GM21576 (cell line): Measurements from ENCODE around the gene MFAP3.
"Not testable (repeated sequence)": the region's sequence is repeated elsewhere in the genome, so short reads cannot be mapped to it uniquely, and the experiment has no call there.

Source experiments
- ATAC-seq: cut with Tn5 transposase; IDR thresholded peaks from one replicate; pipeline ENCODE4 v1.9.1; 2021; ENCODE audit warnings: mild to moderate bottlenecking, moderate library complexity; ENCODE audit not compliant: unreplicated experiment

Gene MFAP3

GRCh38 chr5:154038707-154039457 is at the start of gene MFAP3, which contains the start of gene FAM114A2:
Gene MFAP3 (plus strand): TSS chr5:154038967. CDS start chr5:154049723, 10,756 bp downstream.
Gene FAM114A2 (minus strand): TSS chr5:154038910. CDS start chr5:154034953, 3,957 bp downstream.
- ATAC-seq: peak; percentile 96

DNA sequence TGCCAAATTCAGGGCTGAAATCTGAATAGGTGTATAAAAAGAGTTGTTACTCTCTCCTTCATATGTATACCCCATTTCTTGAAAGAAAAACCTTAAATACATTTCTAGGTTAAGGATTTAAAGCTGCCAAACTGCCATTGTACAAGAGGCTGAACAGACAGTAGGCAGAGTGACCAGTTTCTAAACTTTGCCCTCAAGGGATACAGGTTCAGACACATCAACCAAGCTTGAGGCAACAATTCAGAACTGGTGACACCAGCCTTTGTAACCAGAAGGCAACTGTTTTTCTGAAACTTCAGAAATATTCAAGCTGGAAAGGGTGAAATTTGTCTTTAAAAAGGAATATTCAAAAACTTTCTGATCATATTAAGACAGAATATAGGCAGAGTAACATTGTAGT is 47.6 kb upstream of the MFAP3 start:
- no peak for ATAC-seq

- no peak for ATAC-seq
Observed at GRCh38 chr5:153998010-153998409, 40.8 kb upstream of the MFAP3 start.

- ATAC-seq: no peak
Observed at GRCh38 chr5:153998768-153999167, 40.0 kb upstream of the MFAP3 start.

DNA sequence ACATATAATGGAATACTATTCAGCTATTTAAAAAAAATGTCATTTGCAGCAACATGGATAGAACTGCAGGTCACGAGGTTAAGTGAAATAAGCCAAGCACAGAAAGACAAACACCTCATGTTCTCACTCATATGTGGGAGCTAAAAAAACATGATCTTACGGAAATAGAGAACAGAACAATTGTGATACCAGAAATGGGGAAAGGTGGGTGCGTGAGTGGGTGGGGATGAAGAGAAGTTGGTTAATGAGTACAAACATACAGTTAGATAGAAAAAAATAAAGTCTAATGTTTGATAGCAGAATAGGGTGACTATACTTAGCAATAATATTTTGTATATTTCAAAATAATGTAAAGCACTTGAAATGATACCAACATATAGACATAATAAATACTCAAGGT is 38.8 kb upstream of the MFAP3 start:
- ATAC-seq: no peak

DNA sequence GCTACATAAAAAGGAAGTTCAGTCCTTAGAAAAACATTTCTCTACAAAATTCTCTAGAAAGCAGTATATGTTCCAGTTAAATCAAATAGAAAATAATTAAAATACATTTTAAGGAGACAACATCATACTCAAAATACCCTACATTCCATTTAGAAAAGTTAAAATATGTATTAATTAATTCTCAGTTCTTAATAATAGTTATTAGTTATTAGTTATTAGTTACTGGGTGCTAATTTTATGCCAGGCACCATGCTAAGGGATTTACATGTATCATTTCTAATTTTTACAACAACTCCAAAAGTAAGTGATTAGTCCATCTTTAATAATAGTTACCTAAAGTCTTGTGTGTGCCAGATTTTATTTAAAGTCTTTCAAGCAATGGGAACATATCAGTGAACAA is 38.1 kb upstream of the MFAP3 start:
- ATAC-seq: no peak

- ATAC-seq: no peak
Observed at GRCh38 chr5:154002093-154002492, 36.7 kb upstream of the MFAP3 start.

- no peak for ATAC-seq
Observed at GRCh38 chr5:154002511-154003020, 36.2 kb upstream of the MFAP3 start.

DNA sequence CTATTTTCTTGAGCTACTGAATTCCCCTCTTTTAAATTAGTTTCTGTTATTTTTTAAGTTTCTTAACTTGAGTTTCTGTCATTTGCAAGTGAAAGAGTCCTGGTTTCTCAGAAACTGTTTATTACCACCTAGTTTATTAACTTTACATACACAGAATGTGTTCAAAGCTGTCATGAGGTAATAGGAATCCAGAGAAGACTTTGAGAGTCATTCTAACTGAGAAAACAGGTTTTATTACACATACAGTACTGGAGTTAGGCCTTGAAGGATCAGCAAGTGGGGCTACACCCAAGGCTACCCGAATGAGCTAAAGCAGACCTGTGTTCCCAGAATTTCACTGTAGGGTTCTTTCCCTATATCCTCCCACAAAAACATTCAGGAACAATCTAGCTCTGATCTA is 33.1 kb upstream of the MFAP3 start:
- ATAC-seq: no peak

GRCh38 chr5:154010660-154011059 is 28.1 kb upstream of the MFAP3 start:
- ATAC-seq: no peak

GRCh38 chr5:154015071-154015693 is 23.6 kb upstream of the MFAP3 start:
- ATAC-seq: no peak

DNA sequence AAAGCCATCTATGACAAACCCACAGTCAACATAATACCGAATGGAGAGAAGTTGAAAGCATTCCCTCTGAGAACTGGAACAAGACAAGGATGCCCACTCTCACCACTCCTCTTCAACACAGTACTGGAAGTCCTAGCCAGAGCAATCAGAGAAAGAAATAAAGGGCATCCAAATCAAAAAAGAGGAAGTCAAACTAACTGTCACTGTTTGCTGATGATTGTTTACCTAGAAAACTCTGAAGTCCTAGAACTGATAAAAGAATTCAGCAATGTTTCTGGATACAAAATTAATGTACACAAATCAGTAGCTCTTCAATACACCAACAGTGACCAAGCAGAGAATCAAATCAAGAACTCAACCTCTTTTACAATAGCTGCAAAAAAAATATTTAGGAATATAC is 19.8 kb upstream of the MFAP3 start:
- ATAC-seq: not testable (repeated sequence)

- ATAC-seq: no peak
Observed at GRCh38 chr5:154025951-154026350, 12.8 kb upstream of the MFAP3 start.

GRCh38 chr5:154031937-154032489 is 6.8 kb upstream of the MFAP3 start:
- ATAC-seq: no peak

DNA sequence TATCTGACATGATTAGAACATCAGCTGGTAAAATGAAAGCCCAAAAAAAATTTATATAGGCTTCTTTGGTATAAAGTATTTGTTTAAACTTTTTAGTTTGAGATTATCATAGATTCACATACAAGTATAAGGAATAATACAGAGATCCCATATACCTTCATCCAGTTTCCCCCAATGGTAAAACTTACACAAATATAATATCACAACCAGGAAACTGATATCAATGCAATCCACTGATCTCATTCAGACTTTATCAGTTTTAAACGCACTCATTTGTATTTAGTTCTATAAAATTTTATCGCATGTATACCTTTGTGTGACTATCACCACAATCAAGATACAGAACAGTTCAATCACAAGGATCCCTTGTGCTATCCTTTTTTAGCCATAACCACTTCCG is 3.8 kb upstream of the MFAP3 start:
- no peak for ATAC-seq

DNA sequence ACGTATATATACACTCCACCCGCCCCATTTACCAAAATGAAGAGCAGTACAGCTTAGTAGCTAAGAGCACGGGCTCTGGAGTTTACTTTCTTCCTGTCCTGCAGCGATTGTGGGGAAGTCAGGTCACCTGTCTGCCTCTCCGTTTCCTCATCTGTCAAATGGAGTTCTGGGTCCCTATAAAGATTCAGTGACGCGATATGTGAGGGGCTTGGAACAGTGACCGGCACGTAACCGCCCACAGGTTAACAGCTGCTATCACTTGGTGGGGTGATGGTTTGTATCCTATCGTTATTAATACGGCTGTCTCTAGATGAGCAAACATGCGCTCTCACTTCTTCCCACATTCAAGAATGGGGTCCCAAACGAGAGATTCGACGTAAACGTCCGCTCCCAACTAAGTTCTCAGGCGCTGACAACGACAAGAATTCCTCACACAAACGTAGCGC is 483 bp upstream of the MFAP3 start:
- ATAC-seq: peak; percentile 58

DNA sequence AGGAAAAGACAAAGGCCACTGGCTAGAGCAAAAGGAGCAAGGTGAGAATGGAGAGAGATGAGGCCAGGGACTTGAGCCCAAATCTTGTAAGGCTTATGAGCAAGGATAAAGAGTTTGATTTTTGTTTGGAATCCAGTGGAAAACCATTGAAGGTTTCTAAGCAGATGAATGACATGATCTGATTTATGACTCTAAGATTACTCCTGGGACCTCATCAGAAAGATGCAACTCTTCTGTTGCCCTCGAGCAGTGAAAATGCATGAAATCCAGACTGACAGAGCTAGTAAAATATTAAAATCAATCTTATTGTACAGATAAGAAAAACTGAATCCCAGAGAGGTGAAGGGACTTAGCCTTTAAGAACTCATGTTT is 677 bp downstream of the MFAP3 start:
- no peak for ATAC-seq

DNA sequence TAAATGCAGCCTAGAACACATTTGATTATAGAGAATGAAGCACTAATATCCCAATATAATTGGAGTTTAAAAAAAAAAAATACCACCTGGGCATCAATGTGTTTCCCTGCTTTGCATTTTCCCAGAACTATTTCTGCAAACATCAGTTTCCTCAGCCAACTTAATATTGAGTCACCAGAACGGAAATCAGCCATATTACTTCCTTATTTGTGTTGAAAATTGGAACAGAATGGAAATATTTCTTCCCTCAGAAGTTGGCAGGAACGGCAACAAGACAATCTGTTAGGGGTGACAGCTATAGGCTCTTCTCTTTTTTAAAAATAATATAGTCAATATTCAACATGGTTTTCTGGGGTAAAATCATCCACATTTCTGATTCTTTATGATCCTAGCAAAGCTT is 4.0 kb downstream of the MFAP3 start:
- ATAC-seq: no peak

GRCh38 chr5:154044099-154044498 is 5.3 kb downstream of the MFAP3 start:
- no peak for ATAC-seq

DNA sequence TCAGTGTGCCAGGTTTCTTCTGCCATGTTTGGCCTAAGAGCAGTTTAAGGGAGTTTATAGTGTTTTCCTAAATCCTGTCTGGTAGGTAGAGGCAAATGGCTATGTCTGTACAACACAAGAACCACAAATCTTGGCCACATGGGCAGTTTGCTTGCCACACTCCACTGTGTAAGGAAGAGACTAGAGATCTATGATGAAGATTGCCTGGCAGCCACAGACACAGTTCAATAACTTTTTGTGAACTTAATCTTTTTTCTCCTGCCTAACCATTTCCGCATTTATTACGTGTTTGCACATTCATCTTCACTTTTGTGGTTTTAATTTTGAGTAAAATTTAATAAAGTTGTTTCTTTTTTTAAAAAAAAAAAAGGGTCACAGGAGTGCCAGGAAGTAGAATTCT is 5.8 kb downstream of the MFAP3 start:
- ATAC-seq: no peak

DNA sequence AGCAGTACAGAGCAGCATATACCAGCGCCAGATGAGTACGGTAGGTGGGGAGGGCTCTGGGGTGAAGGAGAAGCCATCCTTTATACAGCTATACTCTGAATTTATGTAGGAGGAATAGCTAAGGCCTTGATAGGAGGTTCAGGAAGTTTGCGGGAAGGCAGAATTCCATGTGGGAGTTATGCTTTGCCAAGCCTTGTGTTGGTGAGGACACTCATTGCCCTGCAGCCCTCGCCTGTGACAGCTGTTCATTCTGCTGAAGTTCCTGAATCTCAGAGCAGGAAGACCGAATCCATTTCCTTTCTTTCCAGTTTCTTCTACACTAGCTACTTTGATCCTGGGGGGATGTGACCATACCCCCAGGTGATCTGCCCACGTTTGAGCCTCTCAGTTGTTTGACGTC is 7.7 kb downstream of the MFAP3 start:
- ATAC-seq: no peak

GRCh38 chr5:154047324-154047723 is 8.6 kb downstream of the MFAP3 start:
- peak; percentile 42 for ATAC-seq
